Endothelial cell of umbilical vein (primary cell): ENCODE results near the gene ACAP1. TPM values are rescaled to one million over a fixed set of nuclear protein-coding genes. Genes with fewer than 3 reads are reported as not detected.

Source experiments
- BruUV-seq: library from RNA; stranded (reverse); fragments of 400-500 nt; replicated peaks from 2 replicates; lab custom pipeline; 2021; lab: Mats Ljungman, UMichigan
- CTCF ChIA-PET: fragments of 300-600, 350-600 bp; sonication (Branson Sonifier 250); formaldehyde crosslinking; loops from one replicate; lab custom pipeline; 2021; ENCODE audit warnings: antibody characterized with exemption, inconsistent platforms; lab: Charles Lee
- POLR2A ChIA-PET: fragments of 300-600, 350-600 bp; sonication (Branson Sonifier 250); formaldehyde crosslinking; loops from one replicate; lab custom pipeline; 2021; ENCODE audit warnings: antibody characterized with exemption, inconsistent platforms; lab: Charles Lee
- DNase-seq: peaks from one replicate; pipeline ENCODE4 v3.0.0-alpha.2; 2011; ENCODE audit warnings: low read depth, low spot score
- FAIRE-seq: peaks from 2 replicates; lab custom pipeline; 2011; peaks lifted over from hg19 to GRCh38; lab: Jason Lieb, UNC
- H2AFZ ChIP-seq: 2 replicates; pipeline ENCODE4 v1.6.0; 2012; ENCODE audit warnings: low read depth, low read length, control low read depth, inconsistent platforms
- H3K27ac ChIP-seq: 2 replicates; pipeline ENCODE4 v1.5.1; 2011; ENCODE audit warnings: low read depth, mild to moderate bottlenecking, control low read depth, low read length, moderate library complexity; ENCODE audit not compliant: insufficient read depth
- H3K27me3 ChIP-seq, 2 experiments: 2 replicates each; pipeline versions ENCODE4 v1.6.0 to v1.6.1; 2011; ENCODE audit warnings: low read length in 2 of 2, mixed read lengths in 1 of 2; ENCODE audit not compliant: control insufficient read depth in 2 of 2, insufficient read depth in 2 of 2
- H3K36me3 ChIP-seq, 2 experiments: 2 replicates in 1 of 2; 3 replicates in 1 of 2; pipeline ENCODE4 v1.5.1; 2011; ENCODE audit warnings: low read length in 2 of 2, mild to moderate bottlenecking in 1 of 2, moderate library complexity in 1 of 2; ENCODE audit not compliant: control insufficient read depth in 2 of 2, insufficient read depth in 2 of 2; ENCODE audit errors: extremely low read depth in 1 of 2
- H3K4me1 ChIP-seq: 3 replicates; pipeline ENCODE4 v1.5.1; 2011; ENCODE audit warnings: mild to moderate bottlenecking, low read length; ENCODE audit not compliant: control insufficient read depth, insufficient read depth; ENCODE audit errors: extremely low read depth
- H3K4me2 ChIP-seq: 2 replicates; pipeline ENCODE4 v1.6.1; 2011; ENCODE audit warnings: low read length, control low read depth, mixed read lengths; ENCODE audit not compliant: insufficient read depth
- H3K4me3 ChIP-seq, 3 experiments: fragments of 200-600 bp in 1 of 3; sonication (generic), shearing (Covaris generic) in 1 of 3; replicated peaks in 1 of 3; 2 replicates each; pipeline ENCODE4 v1.5.1; 2011 to 2016; ENCODE audit warnings: control low read depth in 3 of 3, low read length in 3 of 3, mild to moderate bottlenecking in 2 of 3, inconsistent platforms in 1 of 3, low read depth in 1 of 3, moderate library complexity in 1 of 3; ENCODE audit not compliant: insufficient read depth in 1 of 3
- H3K79me2 ChIP-seq: 2 replicates; pipeline ENCODE4 v1.6.0; 2012; ENCODE audit warnings: low read length, inconsistent platforms; ENCODE audit not compliant: control insufficient read depth, insufficient read depth
- H3K9ac ChIP-seq: replicated peaks from 2 replicates; pipeline ENCODE3; 2011; ENCODE audit warnings: low read length, control low read depth; ENCODE audit not compliant: insufficient read depth; ENCODE audit errors: extremely low read depth
- H3K9me1 ChIP-seq: replicated peaks from 3 replicates; pipeline ENCODE4 v1.6.0; 2011; ENCODE audit warnings: mild to moderate bottlenecking, low read length; ENCODE audit not compliant: control insufficient read depth, insufficient read depth; ENCODE audit errors: extremely low read depth
- H3K9me3 ChIP-seq: replicated peaks from 2 replicates; pipeline ENCODE4 v1.5.1; 2012; ENCODE audit warnings: low read length, inconsistent platforms; ENCODE audit not compliant: control insufficient read depth, insufficient read depth
- H4K20me1 ChIP-seq: replicated peaks from 2 replicates; pipeline ENCODE3; 2011; ENCODE audit warnings: mild to moderate bottlenecking, low read length; ENCODE audit not compliant: control insufficient read depth, insufficient read depth; ENCODE audit errors: extremely low read depth
- EZH2 ChIP-seq: IDR thresholded peaks from 2 replicates; pipeline ENCODE4 v1.6.1; 2012; ENCODE audit warnings: borderline replicate concordance, low read depth, mild to moderate bottlenecking, moderate library complexity, low read length, inconsistent platforms; ENCODE audit not compliant: severe bottlenecking
- FOS ChIP-seq: IDR thresholded peaks from 2 replicates; pipeline ENCODE4 v1.6.1; 2011; ENCODE audit warnings: mild to moderate bottlenecking, low read length, moderate library complexity, borderline replicate concordance; ENCODE audit not compliant: insufficient read depth
- GATA2 ChIP-seq: IDR thresholded peaks from 2 replicates; pipeline ENCODE4 v1.7.0; 2011; ENCODE audit warnings: low read depth, mild to moderate bottlenecking, moderate library complexity, mixed read lengths, low read length; ENCODE audit not compliant: insufficient read length, insufficient read depth
- JUN ChIP-seq: IDR thresholded peaks from 2 replicates; pipeline ENCODE4 v1.6.1; 2011; ENCODE audit warnings: borderline replicate concordance, low read depth; ENCODE audit not compliant: insufficient read length, insufficient read depth
- MYC ChIP-seq: IDR thresholded peaks from one replicate; pipeline ENCODE4 v1.6.1; 2011; ENCODE audit warnings: mild to moderate bottlenecking, low read depth, low read length
- POLR2A ChIP-seq: IDR thresholded peaks from 2 replicates; pipeline ENCODE4 v1.6.1; 2012; ENCODE audit warnings: low read depth, mild to moderate bottlenecking, control low read depth, low read length
- POLR2AphosphoS5 ChIP-seq: IDR thresholded peaks from 2 replicates; pipeline ENCODE4 v1.6.1; 2012; ENCODE audit warnings: low read depth, mild to moderate bottlenecking, control low read depth, low read length, moderate library complexity; ENCODE audit not compliant: insufficient read depth
- dilution Hi-C: fragments of 300-500 bp; cut with MboI; formaldehyde crosslinking; loops from one replicate; pipeline ENCODE4 v1.15.0; 2019; ENCODE audit warnings: low sequenced_read_pairs; ENCODE audit not compliant: extremely low pct_ligation_motif_present
- intact Hi-C: fragments of 100-400 bp; cut with micrococcal nuclease; formaldehyde crosslinking; loops from one replicate; pipeline ENCODE4 v1.10.0; 2022
- polyA plus RNA-seq, 4 experiments: library from polyadenylated mRNA; depleted of rRNA in 3 of 4; stranded (reverse) in 3 of 4; unstranded in 1 of 4; fragments of >200 nt; gene quantifications; 2 replicates each; pipeline versions ENCODE4 v1.2.1 to v1.2.3, GENCODE V29; 2011 to 2012; ENCODE audit warnings: missing spikeins in 1 of 4
- total RNA-seq: library from RNA; stranded (reverse); gene quantifications from 2 replicates; pipeline ENCODE4 v1.2.3, GENCODE V29; 2021
- TF ChIP-seq, protein P1 (sequence below), 2 donors: IDR thresholded peaks; 1 replicate in 1 of 2; 2 replicates in 1 of 2; pipeline ENCODE4 v1.5.1; 2011; ENCODE audit warnings: low read length in 2 of 2, mild to moderate bottlenecking in 2 of 2, moderate library complexity in 2 of 2, control low read depth in 1 of 2, inconsistent platforms in 1 of 2, low read depth in 1 of 2; ENCODE audit not compliant: insufficient read depth in 1 of 2; ENCODE audit errors: extremely low read depth in 1 of 2
- TF ChIP-seq, protein P2 (sequence below): IDR thresholded peaks from 2 replicates; pipeline ENCODE4 v1.6.1; 2011; ENCODE audit not compliant: insufficient read depth, insufficient read length

ACAP1 gene
- total and polyA plus RNA-seq, 2 donors (not counting 3 experiments of a cell fraction or from before 2014, with no cell fraction given) = 0.46 TPM; not detected in 1

DNA sequence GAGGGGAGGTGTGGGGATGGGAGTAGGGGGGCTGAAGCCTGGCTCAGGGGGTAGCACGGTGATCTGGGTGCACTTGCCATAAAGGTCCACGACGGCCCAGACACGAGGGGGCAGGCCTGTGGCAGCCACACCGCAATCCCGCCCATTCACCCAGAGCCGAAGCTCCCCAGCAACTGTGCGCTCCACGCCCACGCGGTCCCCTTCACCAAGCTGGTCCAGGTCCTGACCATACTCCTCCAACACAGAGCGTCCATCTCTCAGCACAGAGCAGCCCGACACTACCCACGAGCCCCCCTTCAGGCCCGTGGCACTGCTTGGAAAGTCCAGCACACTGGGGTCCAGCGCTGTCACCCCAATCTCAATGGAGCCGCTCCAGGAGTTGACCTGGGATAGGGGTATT, 8.8 kb upstream of the ACAP1 start:
- ChIA-PET CTCF (no interaction called here), POLR2A (no interaction called here)
- FAIRE-seq (no peak), DNase-seq (no peak)
- peaks cover 10% of the 10 kb centered on the region for H3K79me2 ChIP-seq
- no peaks in the 10 kb centered on the region for H4K20me1 ChIP-seq
- intact Hi-C loops = no loop called here
- H3K36me3 ChIP-seq = peaks cover 6 to 20% of the 10 kb centered on the region in 2 experiments
- no peak for TF ChIP-seq JUN
- TF ChIP-seq FOS = no peak
- TF ChIP-seq MYC = no peak
- TF ChIP-seq POLR2AphosphoS5 = no peak
- no peak for TF ChIP-seq POLR2A
- TF ChIP-seq, protein P1, sequence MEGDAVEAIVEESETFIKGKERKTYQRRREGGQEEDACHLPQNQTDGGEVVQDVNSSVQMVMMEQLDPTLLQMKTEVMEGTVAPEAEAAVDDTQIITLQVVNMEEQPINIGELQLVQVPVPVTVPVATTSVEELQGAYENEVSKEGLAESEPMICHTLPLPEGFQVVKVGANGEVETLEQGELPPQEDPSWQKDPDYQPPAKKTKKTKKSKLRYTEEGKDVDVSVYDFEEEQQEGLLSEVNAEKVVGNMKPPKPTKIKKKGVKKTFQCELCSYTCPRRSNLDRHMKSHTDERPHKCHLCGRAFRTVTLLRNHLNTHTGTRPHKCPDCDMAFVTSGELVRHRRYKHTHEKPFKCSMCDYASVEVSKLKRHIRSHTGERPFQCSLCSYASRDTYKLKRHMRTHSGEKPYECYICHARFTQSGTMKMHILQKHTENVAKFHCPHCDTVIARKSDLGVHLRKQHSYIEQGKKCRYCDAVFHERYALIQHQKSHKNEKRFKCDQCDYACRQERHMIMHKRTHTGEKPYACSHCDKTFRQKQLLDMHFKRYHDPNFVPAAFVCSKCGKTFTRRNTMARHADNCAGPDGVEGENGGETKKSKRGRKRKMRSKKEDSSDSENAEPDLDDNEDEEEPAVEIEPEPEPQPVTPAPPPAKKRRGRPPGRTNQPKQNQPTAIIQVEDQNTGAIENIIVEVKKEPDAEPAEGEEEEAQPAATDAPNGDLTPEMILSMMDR (IDR thresholded peaks at IDR 0.05; ENCODE audit: extremely low read depth in 1 of 2, insufficient read depth in 1 of 2, low read depth in 1 of 2, low read length in 2 of 2) = no peak
- TF ChIP-seq, protein P2, sequence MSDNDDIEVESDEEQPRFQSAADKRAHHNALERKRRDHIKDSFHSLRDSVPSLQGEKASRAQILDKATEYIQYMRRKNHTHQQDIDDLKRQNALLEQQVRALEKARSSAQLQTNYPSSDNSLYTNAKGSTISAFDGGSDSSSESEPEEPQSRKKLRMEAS = no peak
- TF ChIP-seq EZH2 = no peak
- no peak for TF ChIP-seq GATA2
- H3K27ac ChIP-seq = no peak overlapping the region
- no peak overlapping the region for H3K4me3 ChIP-seq
- H2AFZ ChIP-seq = no peak overlapping the region
- no TSS peak for BruUV-seq
- H3K9ac ChIP-seq = no peak overlapping the region
- H3K9me3 ChIP-seq = no peaks in the 10 kb centered on the region
- no peak overlapping the region for H3K4me2 ChIP-seq
- peaks cover 10% of the 10 kb centered on the region for H3K4me1 ChIP-seq
- dilution Hi-C loops = no loop called here
- peaks cover 0 to 2% of the 10 kb centered on the region in 2 experiments for H3K27me3 ChIP-seq
- H3K9me1 ChIP-seq = no peaks in the 10 kb centered on the region
